CD14-positive monocyte (primary cell): ENCODE data around the gene CHRNB2. TPM values are rescaled to one million over a fixed set of nuclear protein-coding genes. Genes with fewer than 3 reads are reported as not detected.

ENCODE experiments used
- DNase-seq, 3 donors: peaks; one replicate each; pipeline ENCODE4 v3.0.0-alpha.2; 2011 to 2022
- H2AFZ ChIP-seq: 2 replicates; pipeline ENCODE4 v1.6.0; 2012; ENCODE audit warnings: mild to moderate bottlenecking, low read depth, low read length, inconsistent platforms; ENCODE audit not compliant: insufficient read depth, poor library complexity, severe bottlenecking
- H3K27ac ChIP-seq, 2 donors: 1 replicate in 1 of 2; 2 replicates in 1 of 2; pipeline ENCODE4 v1.5.1; 2012 to 2013; ENCODE audit warnings: low read length in 2 of 2, control low read depth in 1 of 2, inconsistent platforms in 1 of 2, low read depth in 1 of 2, mild to moderate bottlenecking in 1 of 2
- H3K27me3 ChIP-seq, 2 donors: one replicate each; pipeline versions ENCODE4 v1.6.0 to v1.6.1; 2011 to 2013; ENCODE audit warnings: low read length in 2 of 2; ENCODE audit not compliant: control insufficient read depth in 2 of 2, insufficient read depth in 2 of 2
- H3K36me3 ChIP-seq, 2 donors: replicated peaks in 1 of 2; 1 replicate in 1 of 2; 2 replicates in 1 of 2; pipeline versions ENCODE4 v1.5.1 to v1.6.1; 2012 to 2013; ENCODE audit warnings: low read length in 2 of 2, control low read depth in 1 of 2, inconsistent platforms in 1 of 2, mild to moderate bottlenecking in 1 of 2; ENCODE audit not compliant: insufficient read depth in 2 of 2, control insufficient read depth in 1 of 2
- H3K4me1 ChIP-seq, 2 donors: 1 replicate in 1 of 2; 2 replicates in 1 of 2; pipeline versions ENCODE4 v1.5.1 to v1.6.1; 2012 to 2013; ENCODE audit warnings: low read length in 2 of 2, control low read depth in 1 of 2, inconsistent platforms in 1 of 2, mild to moderate bottlenecking in 1 of 2, moderate library complexity in 1 of 2; ENCODE audit not compliant: insufficient read depth in 2 of 2, control insufficient read depth in 1 of 2
- H3K4me2 ChIP-seq: replicated peaks from 2 replicates; pipeline ENCODE3; 2012; ENCODE audit warnings: low read length, moderate library complexity, mild to moderate bottlenecking; ENCODE audit not compliant: poor library complexity, severe bottlenecking; ENCODE audit errors: extremely low read depth
- H3K4me3 ChIP-seq, 3 experiments: fragments of 200-600 bp in 1 of 3; sonication (generic) in 1 of 3; replicated peaks in 1 of 3; 1 replicate in 2 of 3; 2 replicates in 1 of 3; pipeline ENCODE4 v1.5.1; 2011 to 2013; ENCODE audit warnings: low read length in 3 of 3, mild to moderate bottlenecking in 3 of 3, control low read depth in 2 of 3, low read depth in 2 of 3, inconsistent platforms in 1 of 3, moderate library complexity in 1 of 3
- H3K79me2 ChIP-seq: 2 replicates; pipeline ENCODE4 v1.6.0; 2012; ENCODE audit warnings: mild to moderate bottlenecking, control low read depth, inconsistent platforms, low read length, moderate library complexity; ENCODE audit not compliant: insufficient read depth
- H3K9ac ChIP-seq: 2 replicates; pipeline ENCODE4 v1.6.0; 2017; ENCODE audit warnings: low read length, mild to moderate bottlenecking; ENCODE audit not compliant: insufficient read depth, poor library complexity, severe bottlenecking
- H3K9me3 ChIP-seq, 2 donors: replicated peaks in 1 of 2; 1 replicate in 1 of 2; 2 replicates in 1 of 2; pipeline versions ENCODE4 v1.5.1 to v1.6.1; 2012 to 2013; ENCODE audit warnings: low read length in 2 of 2, control low read depth in 1 of 2; ENCODE audit not compliant: control insufficient read depth in 1 of 2, insufficient read depth in 1 of 2
- H4K20me1 ChIP-seq: 2 replicates; pipeline ENCODE4 v1.6.0; 2012; ENCODE audit warnings: mild to moderate bottlenecking, low read length, control low read depth, moderate library complexity; ENCODE audit not compliant: insufficient read depth
- H3K27ac Mint-ChIP-seq, 7 donors: one replicate each; pipeline ENCODE4 v1.8.0; 2020; ENCODE audit warnings: mild to moderate bottlenecking in 7 of 7, mixed read lengths in 7 of 7, moderate library complexity in 6 of 7, inconsistent platforms in 2 of 7
- H3K27me3 Mint-ChIP-seq, 3 donors: one replicate each; pipeline ENCODE4 v1.8.0; 2021 to 2022; ENCODE audit warnings: low read depth in 3 of 3, mild to moderate bottlenecking in 3 of 3, mixed read lengths in 3 of 3, moderate library complexity in 3 of 3, inconsistent platforms in 1 of 3
- H3K36me3 Mint-ChIP-seq, 2 donors: one replicate each; pipeline ENCODE4 v1.8.0; 2020; ENCODE audit warnings: mixed read lengths in 2 of 2, inconsistent platforms in 1 of 2, mild to moderate bottlenecking in 1 of 2
- H3K4me1 Mint-ChIP-seq: one replicate; pipeline ENCODE4 v1.8.0; 2020; ENCODE audit warnings: mild to moderate bottlenecking, mixed read lengths
- H3K4me3 Mint-ChIP-seq, 2 donors: one replicate each; pipeline ENCODE4 v1.8.0; 2020; ENCODE audit warnings: mild to moderate bottlenecking in 2 of 2, mixed read lengths in 2 of 2, moderate library complexity in 1 of 2
- H3K9me3 Mint-ChIP-seq, 7 donors: one replicate each; pipeline ENCODE4 v1.8.0; 2020 to 2022; ENCODE audit warnings: mixed read lengths in 7 of 7, mild to moderate bottlenecking in 6 of 7, moderate library complexity in 6 of 7, inconsistent platforms in 2 of 7
- WGBS: methylation state at CpG from one replicate; pipeline ENCODE4 v1.1.5; 2013; ENCODE audit warnings: missing lambda C conversion rate; ENCODE audit not compliant: insufficient coverage; 5-methylcytosine and 5-hydroxymethylcytosine counted together
- intact Hi-C, 2 donors: fragments of 100-400 bp; cut with micrococcal nuclease; formaldehyde crosslinking; loops; one replicate each; pipeline versions ENCODE4 v1.15.0 to v1.15.1; 2023
- polyA plus RNA-seq, 3 donors: library from polyadenylated mRNA; depleted of rRNA in 1 of 3; unstranded in 2 of 3; stranded (reverse) in 1 of 3; fragments of 300-500 nt in 2 of 3; fragments of >200 nt in 1 of 3; fragmentation: Illumina TruSeq in 2 of 3; gene quantifications; 1 replicate in 2 of 3; 2 replicates in 1 of 3; pipeline ENCODE4 v1.2.3, GENCODE V29; 2012 to 2021
- TF ChIP-seq, protein P1 (sequence below): fragments of 200-600 bp; IDR thresholded peaks from one replicate; pipeline ENCODE4 v1.8.0; 2022; ENCODE audit warnings: antibody characterized with exemption, mild to moderate bottlenecking

CHRNB2 gene
- polyA plus RNA-seq, 3 donors = 0.05 TPM; not detected in 2

DNA sequence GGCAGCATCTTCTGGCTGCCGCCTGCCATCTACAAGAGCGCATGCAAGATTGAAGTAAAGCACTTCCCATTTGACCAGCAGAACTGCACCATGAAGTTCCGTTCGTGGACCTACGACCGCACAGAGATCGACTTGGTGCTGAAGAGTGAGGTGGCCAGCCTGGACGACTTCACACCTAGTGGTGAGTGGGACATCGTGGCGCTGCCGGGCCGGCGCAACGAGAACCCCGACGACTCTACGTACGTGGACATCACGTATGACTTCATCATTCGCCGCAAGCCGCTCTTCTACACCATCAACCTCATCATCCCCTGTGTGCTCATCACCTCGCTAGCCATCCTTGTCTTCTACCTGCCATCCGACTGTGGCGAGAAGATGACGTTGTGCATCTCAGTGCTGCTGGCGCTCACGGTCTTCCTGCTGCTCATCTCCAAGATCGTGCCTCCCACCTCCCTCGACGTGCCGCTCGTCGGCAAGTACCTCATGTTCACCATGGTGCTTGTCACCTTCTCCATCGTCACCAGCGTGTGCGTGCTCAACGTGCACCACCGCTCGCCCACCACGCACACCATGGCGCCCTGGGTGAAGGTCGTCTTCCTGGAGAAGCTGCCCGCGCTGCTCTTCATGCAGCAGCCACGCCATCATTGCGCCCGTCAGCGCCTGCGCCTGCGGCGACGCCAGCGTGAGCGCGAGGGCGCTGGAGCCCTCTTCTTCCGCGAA, 3.8 kb downstream of the CHRNB2 start:
- no peak overlapping the region for H3K4me3 Mint-ChIP-seq
- intact Hi-C loops = no loop called here

DNA sequence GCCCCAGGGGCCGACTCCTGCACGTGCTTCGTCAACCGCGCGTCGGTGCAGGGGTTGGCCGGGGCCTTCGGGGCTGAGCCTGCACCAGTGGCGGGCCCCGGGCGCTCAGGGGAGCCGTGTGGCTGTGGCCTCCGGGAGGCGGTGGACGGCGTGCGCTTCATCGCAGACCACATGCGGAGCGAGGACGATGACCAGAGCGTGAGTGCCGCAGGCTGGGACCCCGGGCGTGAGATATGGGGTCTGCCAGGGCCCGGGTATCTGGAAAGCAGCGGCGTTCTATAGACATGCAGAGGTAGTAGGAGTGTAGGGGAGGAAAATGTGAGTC, 4.3 kb downstream of the CHRNB2 start:
- Mint-ChIP-seq H3K27me3 (peaks cover 19 to 33% (median 22%) of the 10 kb centered on the region in 3 donors), H3K4me3 (no peak overlapping the region), H3K36me3 (peaks cover 0 to 3% of the 10 kb centered on the region in 2 donors), H3K27ac (no peak overlapping the region), H3K4me1 (peaks cover 8% of the 10 kb centered on the region), H3K9me3 (peaks cover 0 to 6% (median 2%) of the 10 kb centered on the region in 7 donors)
- no peaks in the 10 kb centered on the region for H3K79me2 ChIP-seq
- H2AFZ ChIP-seq = no peak overlapping the region
- no peaks in the 10 kb centered on the region for H3K36me3 ChIP-seq
- TF ChIP-seq, protein P1, sequence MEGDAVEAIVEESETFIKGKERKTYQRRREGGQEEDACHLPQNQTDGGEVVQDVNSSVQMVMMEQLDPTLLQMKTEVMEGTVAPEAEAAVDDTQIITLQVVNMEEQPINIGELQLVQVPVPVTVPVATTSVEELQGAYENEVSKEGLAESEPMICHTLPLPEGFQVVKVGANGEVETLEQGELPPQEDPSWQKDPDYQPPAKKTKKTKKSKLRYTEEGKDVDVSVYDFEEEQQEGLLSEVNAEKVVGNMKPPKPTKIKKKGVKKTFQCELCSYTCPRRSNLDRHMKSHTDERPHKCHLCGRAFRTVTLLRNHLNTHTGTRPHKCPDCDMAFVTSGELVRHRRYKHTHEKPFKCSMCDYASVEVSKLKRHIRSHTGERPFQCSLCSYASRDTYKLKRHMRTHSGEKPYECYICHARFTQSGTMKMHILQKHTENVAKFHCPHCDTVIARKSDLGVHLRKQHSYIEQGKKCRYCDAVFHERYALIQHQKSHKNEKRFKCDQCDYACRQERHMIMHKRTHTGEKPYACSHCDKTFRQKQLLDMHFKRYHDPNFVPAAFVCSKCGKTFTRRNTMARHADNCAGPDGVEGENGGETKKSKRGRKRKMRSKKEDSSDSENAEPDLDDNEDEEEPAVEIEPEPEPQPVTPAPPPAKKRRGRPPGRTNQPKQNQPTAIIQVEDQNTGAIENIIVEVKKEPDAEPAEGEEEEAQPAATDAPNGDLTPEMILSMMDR = no peak
- H3K27me3 ChIP-seq = peaks cover 6 to 19% of the 10 kb centered on the region in 2 donors
- H3K4me1 ChIP-seq = peaks cover 3 to 9% of the 10 kb centered on the region in 2 donors
- DNase-seq = no peak
- no peak overlapping the region for H3K27ac ChIP-seq
- H3K4me3 ChIP-seq = no peak overlapping the region
- peaks cover 4% of the 10 kb centered on the region for H4K20me1 ChIP-seq
- no peak overlapping the region for H3K4me2 ChIP-seq
- no peak overlapping the region for H3K9ac ChIP-seq
- intact Hi-C loops = no loop called here
- no peaks in the 10 kb centered on the region for H3K9me3 ChIP-seq
- 97% methylated on average over 26 of the region's 29 CpGs for WGBS

More for the DNA sequence above, 3.8 kb downstream of the CHRNB2 start:
- Histone ChIP-seq H4K20me1 (peaks cover 4% of the 10 kb centered on the region), H2AFZ (no peak overlapping the region), H3K27ac (no peak overlapping the region), H3K9ac (no peak overlapping the region), H3K4me3 (no peak overlapping the region), H3K9me3 (no peaks in the 10 kb centered on the region), H3K36me3 (no peaks in the 10 kb centered on the region), H3K4me1 (peaks cover 3 to 9% of the 10 kb centered on the region in 2 donors), H3K79me2 (no peaks in the 10 kb centered on the region), H3K4me2 (no peak overlapping the region), H3K27me3 (peaks cover 10 to 22% of the 10 kb centered on the region in 2 donors)
- no peak for DNase-seq
- Mint-ChIP-seq H3K27ac (no peak overlapping the region), H3K9me3 (peaks cover 0 to 6% (median 2%) of the 10 kb centered on the region in 7 donors), H3K4me1 (peaks cover 8% of the 10 kb centered on the region), H3K36me3 (peaks cover 0 to 3% of the 10 kb centered on the region in 2 donors), H3K27me3 (peaks cover 24 to 37% (median 26%) of the 10 kb centered on the region in 3 donors)
- WGBS = 97% methylated on average over 51 of the region's 59 CpGs
- TF ChIP-seq, protein P1 = no peak
